Measurements from ENCODE around the gene INPP5K.

INPP5K gene

GRCh38 chr17:1555651-1556471 is 39.4 kb upstream of the INPP5K start:
- TF ChIP-seq CTCF (IDR thresholded peaks at IDR 0.05; ENCODE audit: low read depth, low read length) = no peak
- H3K9me3 ChIP-seq = no peaks in the 10 kb centered on the region
- H3K4me1 ChIP-seq = peaks cover 2% of the 10 kb centered on the region; the same call in 1 of the 2 replicates
- no peak for DNase-seq
- no peak overlapping the region for H3K4me3 ChIP-seq (ENCODE audit: low read depth, low read length)
- no peaks in the 10 kb centered on the region for H3K36me3 ChIP-seq
- H3K27me3 ChIP-seq = no peaks in the 10 kb centered on the region

DNA sequence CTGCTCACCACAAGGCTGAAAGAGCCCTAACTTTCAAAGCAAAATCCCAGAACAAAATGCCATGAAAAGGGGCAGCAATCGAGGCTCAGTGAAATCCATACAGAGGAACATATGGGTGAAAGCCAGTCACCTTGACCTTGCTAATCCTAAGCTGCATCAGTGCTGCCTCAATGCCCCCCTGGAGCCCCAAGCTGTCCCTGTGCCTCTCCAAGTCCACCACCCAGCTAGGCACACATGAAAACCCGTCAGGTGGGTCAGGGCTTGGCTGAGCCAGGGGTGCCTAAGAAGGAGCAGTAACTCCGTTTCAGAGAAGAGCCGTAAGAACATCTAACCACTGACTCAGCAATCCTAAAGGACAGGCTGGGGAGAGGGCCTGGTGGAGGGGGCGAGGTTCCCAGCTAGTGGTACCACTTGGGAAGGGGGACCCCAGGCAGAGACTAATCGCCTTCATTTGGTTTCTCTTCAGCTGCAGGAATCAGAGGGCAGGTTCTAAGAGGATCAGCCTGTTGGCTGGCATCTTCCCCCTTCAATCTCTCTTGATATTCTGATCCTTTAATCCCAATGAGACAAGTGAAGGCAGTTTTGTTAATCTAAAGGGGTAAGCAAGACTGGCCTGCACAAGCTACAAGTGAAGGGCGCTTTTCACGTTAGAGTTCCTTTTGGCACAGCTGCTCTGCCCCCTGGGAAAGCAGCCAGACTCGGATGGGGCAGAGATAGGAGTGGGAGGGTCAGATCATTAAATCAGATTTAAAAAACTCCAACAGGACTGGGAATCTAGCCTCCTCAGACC is 38.5 kb upstream of the INPP5K start:
- no peak for TF ChIP-seq CTCF (IDR thresholded peaks at IDR 0.05; ENCODE audit: low read depth, low read length)
- Histone ChIP-seq H3K36me3 (peaks cover 2% of the 10 kb centered on the region; the same call in 1 of the 2 replicates), H3K4me3 (ENCODE audit: low read depth, low read length) (no peak overlapping the region), H3K27me3 (no peaks in the 10 kb centered on the region), H3K4me1 (peaks cover 2% of the 10 kb centered on the region; the same call in 1 of the 2 replicates), H3K9me3 (no peaks in the 10 kb centered on the region)
- DNase-seq = no peak

- peaks cover 2% of the 10 kb centered on the region; the same call in 1 of the 2 replicates for H3K36me3 ChIP-seq
Measured at GRCh38 chr17:1553354-1554266, 37.2 kb upstream of the INPP5K start.

DNA sequence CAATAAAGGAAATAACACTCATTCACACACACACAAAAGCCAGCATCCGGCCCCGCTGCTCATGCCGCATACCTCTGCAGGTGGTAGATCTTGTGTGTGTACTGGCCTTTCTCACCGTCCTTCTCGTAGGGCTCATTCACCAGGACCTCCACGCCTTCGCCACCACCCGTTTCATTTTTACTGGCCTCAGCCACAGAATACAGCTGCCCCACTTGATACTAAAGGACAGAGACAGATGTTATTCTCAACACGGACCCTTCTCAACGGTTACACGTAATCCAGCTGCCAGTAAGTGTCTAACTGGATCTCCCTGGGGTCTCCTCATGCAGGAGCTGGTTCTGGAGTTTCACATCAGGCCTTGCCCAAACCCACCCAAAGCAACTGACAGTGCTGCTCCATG is 36.5 kb upstream of the INPP5K start:
- Histone ChIP-seq H3K27me3 (no peaks in the 10 kb centered on the region), H3K4me1 (peaks cover 2% of the 10 kb centered on the region; the same call in 1 of the 2 replicates), H3K36me3 (peaks cover 2% of the 10 kb centered on the region; the same call in 1 of the 2 replicates), H3K9me3 (no peaks in the 10 kb centered on the region), H3K4me3 (ENCODE audit: low read depth, low read length) (no peak overlapping the region)
- no peak for TF ChIP-seq CTCF (IDR thresholded peaks at IDR 0.05; ENCODE audit: low read depth, low read length)
- DNase-seq = no peak

More at GRCh38 chr17:1553354-1554266, 37.2 kb upstream of the INPP5K start:
- no peak for TF ChIP-seq CTCF (IDR thresholded peaks at IDR 0.05; ENCODE audit: low read depth, low read length)
- Histone ChIP-seq H3K4me3 (ENCODE audit: low read depth, low read length) (no peak overlapping the region), H3K4me1 (peaks cover 2% of the 10 kb centered on the region; the same call in 1 of the 2 replicates), H3K27me3 (no peaks in the 10 kb centered on the region), H3K9me3 (no peaks in the 10 kb centered on the region)
- DNase-seq = no peak

GRCh38 chr17:1551741-1552140 is 35.3 kb upstream of the INPP5K start:
- H3K36me3 ChIP-seq = peaks cover 2% of the 10 kb centered on the region; the same call in 1 of the 2 replicates
- DNase-seq = no peak
- TF ChIP-seq CTCF (IDR thresholded peaks at IDR 0.05; ENCODE audit: low read depth, low read length) = no peak

More at GRCh38 chr17:1551741-1552140, 35.3 kb upstream of the INPP5K start:
- Histone ChIP-seq H3K27me3 (no peaks in the 10 kb centered on the region), H3K4me3 (ENCODE audit: low read depth, low read length) (no peak overlapping the region), H3K9me3 (no peaks in the 10 kb centered on the region), H3K4me1 (peaks cover 2% of the 10 kb centered on the region; the same call in 1 of the 2 replicates)

All from BE2C (cell line).